Endothelial cell of umbilical vein (primary cell): ENCODE results near the gene CCBE1. TPM values are rescaled to one million over a fixed set of nuclear protein-coding genes. Genes with fewer than 3 reads are reported as not detected.

Experiments used
- BruUV-seq: library from RNA; stranded (reverse); fragments of 400-500 nt; replicated peaks from 2 replicates; lab custom pipeline; 2021; lab: Mats Ljungman, UMichigan
- CTCF ChIA-PET: fragments of 300-600, 350-600 bp; sonication (Branson Sonifier 250); formaldehyde crosslinking; loops from one replicate; lab custom pipeline; 2021; ENCODE audit warnings: antibody characterized with exemption, inconsistent platforms; lab: Charles Lee
- POLR2A ChIA-PET: fragments of 300-600, 350-600 bp; sonication (Branson Sonifier 250); formaldehyde crosslinking; loops from one replicate; lab custom pipeline; 2021; ENCODE audit warnings: antibody characterized with exemption, inconsistent platforms; lab: Charles Lee
- DNase-seq: peaks from one replicate; pipeline ENCODE4 v3.0.0-alpha.2; 2011; ENCODE audit warnings: low read depth, low spot score
- FAIRE-seq: peaks from 2 replicates; lab custom pipeline; 2011; peaks lifted over from hg19 to GRCh38; lab: Jason Lieb, UNC
- H2AFZ ChIP-seq: 2 replicates; pipeline ENCODE4 v1.6.0; 2012; ENCODE audit warnings: low read depth, low read length, control low read depth, inconsistent platforms
- H3K27ac ChIP-seq: 2 replicates; pipeline ENCODE4 v1.5.1; 2011; ENCODE audit warnings: low read depth, mild to moderate bottlenecking, control low read depth, low read length, moderate library complexity; ENCODE audit not compliant: insufficient read depth
- H3K27me3 ChIP-seq, 2 experiments: 2 replicates each; pipeline versions ENCODE4 v1.6.0 to v1.6.1; 2011; ENCODE audit warnings: low read length in 2 of 2, mixed read lengths in 1 of 2; ENCODE audit not compliant: control insufficient read depth in 2 of 2, insufficient read depth in 2 of 2
- H3K36me3 ChIP-seq, 2 experiments: 2 replicates in 1 of 2; 3 replicates in 1 of 2; pipeline ENCODE4 v1.5.1; 2011; ENCODE audit warnings: low read length in 2 of 2, mild to moderate bottlenecking in 1 of 2, moderate library complexity in 1 of 2; ENCODE audit not compliant: control insufficient read depth in 2 of 2, insufficient read depth in 2 of 2; ENCODE audit errors: extremely low read depth in 1 of 2
- H3K4me1 ChIP-seq: 3 replicates; pipeline ENCODE4 v1.5.1; 2011; ENCODE audit warnings: mild to moderate bottlenecking, low read length; ENCODE audit not compliant: control insufficient read depth, insufficient read depth; ENCODE audit errors: extremely low read depth
- H3K4me2 ChIP-seq: 2 replicates; pipeline ENCODE4 v1.6.1; 2011; ENCODE audit warnings: low read length, control low read depth, mixed read lengths; ENCODE audit not compliant: insufficient read depth
- H3K4me3 ChIP-seq, 3 experiments: fragments of 200-600 bp in 1 of 3; sonication (generic), shearing (Covaris generic) in 1 of 3; replicated peaks in 1 of 3; 2 replicates each; pipeline ENCODE4 v1.5.1; 2011 to 2016; ENCODE audit warnings: control low read depth in 3 of 3, low read length in 3 of 3, mild to moderate bottlenecking in 2 of 3, inconsistent platforms in 1 of 3, low read depth in 1 of 3, moderate library complexity in 1 of 3; ENCODE audit not compliant: insufficient read depth in 1 of 3
- H3K79me2 ChIP-seq: 2 replicates; pipeline ENCODE4 v1.6.0; 2012; ENCODE audit warnings: low read length, inconsistent platforms; ENCODE audit not compliant: control insufficient read depth, insufficient read depth
- H3K9ac ChIP-seq: replicated peaks from 2 replicates; pipeline ENCODE3; 2011; ENCODE audit warnings: low read length, control low read depth; ENCODE audit not compliant: insufficient read depth; ENCODE audit errors: extremely low read depth
- H3K9me1 ChIP-seq: replicated peaks from 3 replicates; pipeline ENCODE4 v1.6.0; 2011; ENCODE audit warnings: mild to moderate bottlenecking, low read length; ENCODE audit not compliant: control insufficient read depth, insufficient read depth; ENCODE audit errors: extremely low read depth
- H3K9me3 ChIP-seq: replicated peaks from 2 replicates; pipeline ENCODE4 v1.5.1; 2012; ENCODE audit warnings: low read length, inconsistent platforms; ENCODE audit not compliant: control insufficient read depth, insufficient read depth
- H4K20me1 ChIP-seq: replicated peaks from 2 replicates; pipeline ENCODE3; 2011; ENCODE audit warnings: mild to moderate bottlenecking, low read length; ENCODE audit not compliant: control insufficient read depth, insufficient read depth; ENCODE audit errors: extremely low read depth
- dilution Hi-C: fragments of 300-500 bp; cut with MboI; formaldehyde crosslinking; loops from one replicate; pipeline ENCODE4 v1.15.0; 2019; ENCODE audit warnings: low sequenced_read_pairs; ENCODE audit not compliant: extremely low pct_ligation_motif_present
- intact Hi-C: fragments of 100-400 bp; cut with micrococcal nuclease; formaldehyde crosslinking; loops from one replicate; pipeline ENCODE4 v1.10.0; 2022
- polyA plus RNA-seq, 4 experiments: library from polyadenylated mRNA; depleted of rRNA in 3 of 4; stranded (reverse) in 3 of 4; unstranded in 1 of 4; fragments of >200 nt; gene quantifications; 2 replicates each; pipeline versions ENCODE4 v1.2.1 to v1.2.3, GENCODE V29; 2011 to 2012; ENCODE audit warnings: missing spikeins in 1 of 4
- total RNA-seq: library from RNA; stranded (reverse); gene quantifications from 2 replicates; pipeline ENCODE4 v1.2.3, GENCODE V29; 2021
- TF ChIP-seq, protein P1 (sequence below): IDR thresholded peaks from 2 replicates; pipeline ENCODE4 v1.6.1; 2011; ENCODE audit not compliant: insufficient read depth, insufficient read length
- TF ChIP-seq, protein P2 (sequence below), 2 donors: IDR thresholded peaks; 1 replicate in 1 of 2; 2 replicates in 1 of 2; pipeline ENCODE4 v1.5.1; 2011; ENCODE audit warnings: low read length in 2 of 2, mild to moderate bottlenecking in 2 of 2, moderate library complexity in 2 of 2, control low read depth in 1 of 2, inconsistent platforms in 1 of 2, low read depth in 1 of 2; ENCODE audit not compliant: insufficient read depth in 1 of 2; ENCODE audit errors: extremely low read depth in 1 of 2

CCBE1 gene
- total and polyA plus RNA-seq, 2 donors (not counting 3 experiments of a cell fraction or from before 2014, with no cell fraction given), result 0.04 TPM; not detected in 1

GRCh38 chr18:59387687-59388565, 309.3 kb downstream of the CCBE1 start:
- CTCF ChIA-PET, result interaction anchor here (1.6 to 2.3 kb wide), 3 partner anchors 15 to 139 kb away, joined by 5 to 12 read pairs (median 11); no protein-coding TSS in a partner anchor
- intact Hi-C loops (no loop called here), dilution Hi-C loops (no loop called here)
- no peak overlapping the region for H2AFZ ChIP-seq
- FAIRE-seq (no peak), DNase-seq (no peak)
- H3K9ac ChIP-seq, result no peak overlapping the region
- no peaks in the 10 kb centered on the region for H3K36me3 ChIP-seq
- no peaks in the 10 kb centered on the region for H3K4me1 ChIP-seq
- TF ChIP-seq, protein P1, sequence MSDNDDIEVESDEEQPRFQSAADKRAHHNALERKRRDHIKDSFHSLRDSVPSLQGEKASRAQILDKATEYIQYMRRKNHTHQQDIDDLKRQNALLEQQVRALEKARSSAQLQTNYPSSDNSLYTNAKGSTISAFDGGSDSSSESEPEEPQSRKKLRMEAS, result no peak
- TF ChIP-seq, protein P2, sequence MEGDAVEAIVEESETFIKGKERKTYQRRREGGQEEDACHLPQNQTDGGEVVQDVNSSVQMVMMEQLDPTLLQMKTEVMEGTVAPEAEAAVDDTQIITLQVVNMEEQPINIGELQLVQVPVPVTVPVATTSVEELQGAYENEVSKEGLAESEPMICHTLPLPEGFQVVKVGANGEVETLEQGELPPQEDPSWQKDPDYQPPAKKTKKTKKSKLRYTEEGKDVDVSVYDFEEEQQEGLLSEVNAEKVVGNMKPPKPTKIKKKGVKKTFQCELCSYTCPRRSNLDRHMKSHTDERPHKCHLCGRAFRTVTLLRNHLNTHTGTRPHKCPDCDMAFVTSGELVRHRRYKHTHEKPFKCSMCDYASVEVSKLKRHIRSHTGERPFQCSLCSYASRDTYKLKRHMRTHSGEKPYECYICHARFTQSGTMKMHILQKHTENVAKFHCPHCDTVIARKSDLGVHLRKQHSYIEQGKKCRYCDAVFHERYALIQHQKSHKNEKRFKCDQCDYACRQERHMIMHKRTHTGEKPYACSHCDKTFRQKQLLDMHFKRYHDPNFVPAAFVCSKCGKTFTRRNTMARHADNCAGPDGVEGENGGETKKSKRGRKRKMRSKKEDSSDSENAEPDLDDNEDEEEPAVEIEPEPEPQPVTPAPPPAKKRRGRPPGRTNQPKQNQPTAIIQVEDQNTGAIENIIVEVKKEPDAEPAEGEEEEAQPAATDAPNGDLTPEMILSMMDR (IDR thresholded peaks at IDR 0.05; ENCODE audit: extremely low read depth in 1 of 2, insufficient read depth in 1 of 2, low read depth in 1 of 2, low read length in 2 of 2), result no peak
- no peaks in the 10 kb centered on the region for H3K9me1 ChIP-seq
- no peaks in the 10 kb centered on the region for H3K79me2 ChIP-seq
- no peaks in the 10 kb centered on the region for H3K9me3 ChIP-seq
- no peak overlapping the region for H3K27ac ChIP-seq
- no peak overlapping the region for H3K4me3 ChIP-seq
- no peak overlapping the region for H3K4me2 ChIP-seq
- H3K27me3 ChIP-seq, result peaks cover 0 to 7% of the 10 kb centered on the region in 2 experiments
- no TSS peak for BruUV-seq
- POLR2A ChIA-PET, result no interaction called here
- no peaks in the 10 kb centered on the region for H4K20me1 ChIP-seq
